ENCODE measurements around the gene CRKL.

Gene CRKL

GRCh38 chr22:20937794-20938671 is 20.8 kb downstream of the CRKL start:
- Histone ChIP-seq H3K4me3 (ENCODE audit: low read depth, low read length) (no peak overlapping the region), H3K9me3 (ENCODE audit: control insufficient read depth, insufficient read depth, low read depth, low read length) (no peaks in the 10 kb centered on the region), H3K36me3 (ENCODE audit: control insufficient read depth in 2 of 2, insufficient read depth in 1 of 2, low read length in 2 of 2) (peaks cover 11 to 49% of the 10 kb centered on the region in 2 experiments; a peak in 2 of 3 replicates), H3K27ac (ENCODE audit: extremely low read depth, low read depth, low read length) (no peak overlapping the region), H3K4me1 (ENCODE audit: control insufficient read depth, insufficient read depth, low read length) (no peaks in the 10 kb centered on the region; the same call in 1 of the 2 replicates)
- ChIA-PET POLR2A (interaction anchor here (0.9 to 2.5 kb wide), 4 partner anchors 13 to 44 kb away, joined by 3 to 10 read pairs (median 3); partner anchors contain the start of gene LZTR1), CTCF (interaction anchor here (0.6 to 1.9 kb wide), 4 partner anchors 24 to 165 kb away, joined by 3 to 7 read pairs (median 3); no protein-coding TSS in a partner anchor)
- no peak for TF ChIP-seq ZFP37 (tag by site-specific recombination; IDR thresholded peaks at IDR 0.05)
- TF ChIP-seq KLF1 (tag by site-specific recombination; IDR thresholded peaks at IDR 0.05), result no peak
- TF ChIP-seq, protein P1, sequence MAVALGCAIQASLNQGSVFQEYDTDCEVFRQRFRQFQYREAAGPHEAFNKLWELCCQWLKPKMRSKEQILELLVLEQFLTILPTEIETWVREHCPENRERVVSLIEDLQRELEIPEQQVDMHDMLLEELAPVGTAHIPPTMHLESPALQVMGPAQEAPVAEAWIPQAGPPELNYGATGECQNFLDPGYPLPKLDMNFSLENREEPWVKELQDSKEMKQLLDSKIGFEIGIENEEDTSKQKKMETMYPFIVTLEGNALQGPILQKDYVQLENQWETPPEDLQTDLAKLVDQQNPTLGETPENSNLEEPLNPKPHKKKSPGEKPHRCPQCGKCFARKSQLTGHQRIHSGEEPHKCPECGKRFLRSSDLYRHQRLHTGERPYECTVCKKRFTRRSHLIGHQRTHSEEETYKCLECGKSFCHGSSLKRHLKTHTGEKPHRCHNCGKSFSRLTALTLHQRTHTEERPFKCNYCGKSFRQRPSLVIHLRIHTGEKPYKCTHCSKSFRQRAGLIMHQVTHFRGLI (tag by site-specific recombination; IDR thresholded peaks at IDR 0.05), result no peak
- no peak for TF ChIP-seq ZNF76 (tag by site-specific recombination; IDR thresholded peaks at IDR 0.05; ENCODE audit: borderline replicate concordance, low read depth)
- no peak for TF ChIP-seq ZNF510 (tag by site-specific recombination; IDR thresholded peaks at IDR 0.05; ENCODE audit: insufficient replicate concordance)
- TF ChIP-seq TRIM28 (IDR thresholded peaks at IDR 0.05; ENCODE audit: borderline replicate concordance, low read length), result no peak
- TF ChIP-seq ZNF221 (tag by site-specific recombination; IDR thresholded peaks at IDR 0.05; ENCODE audit: borderline replicate concordance), result no peak
- TF ChIP-seq ZNF18 (tag by site-specific recombination; IDR thresholded peaks at IDR 0.05), result no peak
- TF ChIP-seq PRDM6 (tag by site-specific recombination; IDR thresholded peaks at IDR 0.05), result no peak
- no peak for TF ChIP-seq ZBTB17 (tag by site-specific recombination; IDR thresholded peaks at IDR 0.05)
- TF ChIP-seq, protein P2, sequence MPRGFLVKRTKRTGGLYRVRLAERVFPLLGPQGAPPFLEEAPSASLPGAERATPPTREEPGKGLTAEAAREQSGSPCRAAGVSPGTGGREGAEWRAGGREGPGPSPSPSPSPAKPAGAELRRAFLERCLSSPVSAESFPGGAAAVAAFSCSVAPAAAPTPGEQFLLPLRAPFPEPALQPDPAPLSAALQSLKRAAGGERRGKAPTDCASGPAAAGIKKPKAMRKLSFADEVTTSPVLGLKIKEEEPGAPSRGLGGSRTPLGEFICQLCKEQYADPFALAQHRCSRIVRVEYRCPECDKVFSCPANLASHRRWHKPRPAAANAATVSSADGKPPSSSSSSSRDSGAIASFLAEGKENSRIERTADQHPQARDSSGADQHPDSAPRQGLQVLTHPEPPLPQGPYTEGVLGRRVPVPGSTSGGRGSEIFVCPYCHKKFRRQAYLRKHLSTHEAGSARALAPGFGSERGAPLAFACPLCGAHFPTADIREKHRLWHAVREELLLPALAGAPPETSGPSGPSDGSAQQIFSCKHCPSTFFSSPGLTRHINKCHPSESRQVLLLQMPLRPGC (tag by site-specific recombination; IDR thresholded peaks at IDR 0.05), result no peak
- TF ChIP-seq EGR2 (tag by site-specific recombination; IDR thresholded peaks at IDR 0.05; ENCODE audit: low read depth), result no peak
- no peak for TF ChIP-seq ZNF501 (tag by site-specific recombination; IDR thresholded peaks at IDR 0.05)
- TF ChIP-seq, protein P3, sequence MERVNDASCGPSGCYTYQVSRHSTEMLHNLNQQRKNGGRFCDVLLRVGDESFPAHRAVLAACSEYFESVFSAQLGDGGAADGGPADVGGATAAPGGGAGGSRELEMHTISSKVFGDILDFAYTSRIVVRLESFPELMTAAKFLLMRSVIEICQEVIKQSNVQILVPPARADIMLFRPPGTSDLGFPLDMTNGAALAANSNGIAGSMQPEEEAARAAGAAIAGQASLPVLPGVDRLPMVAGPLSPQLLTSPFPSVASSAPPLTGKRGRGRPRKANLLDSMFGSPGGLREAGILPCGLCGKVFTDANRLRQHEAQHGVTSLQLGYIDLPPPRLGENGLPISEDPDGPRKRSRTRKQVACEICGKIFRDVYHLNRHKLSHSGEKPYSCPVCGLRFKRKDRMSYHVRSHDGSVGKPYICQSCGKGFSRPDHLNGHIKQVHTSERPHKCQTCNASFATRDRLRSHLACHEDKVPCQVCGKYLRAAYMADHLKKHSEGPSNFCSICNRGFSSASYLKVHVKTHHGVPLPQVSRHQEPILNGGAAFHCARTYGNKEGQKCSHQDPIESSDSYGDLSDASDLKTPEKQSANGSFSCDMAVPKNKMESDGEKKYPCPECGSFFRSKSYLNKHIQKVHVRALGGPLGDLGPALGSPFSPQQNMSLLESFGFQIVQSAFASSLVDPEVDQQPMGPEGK (tag by site-specific recombination; IDR thresholded peaks at IDR 0.05), result no peak
- TF ChIP-seq SALL2 (tag by site-specific recombination; IDR thresholded peaks at IDR 0.05; ENCODE audit: borderline replicate concordance), result no peak
- no peak for TF ChIP-seq ZBTB21 (tag by site-specific recombination; IDR thresholded peaks at IDR 0.05)
- no peak for TF ChIP-seq ZNF423 (tag by site-specific recombination; IDR thresholded peaks at IDR 0.05)

Measured in HEK293 (cell line).